B cell (primary cell): ENCODE results near the gene SMTNL1. TPM values are rescaled to one million over a fixed set of nuclear protein-coding genes. Genes with fewer than 3 reads are reported as not detected.

ENCODE experiments used
- ATAC-seq: fragments of 200-7000 bp; cut with Tn5 transposase; one replicate; pipeline ENCODE4 v1.10.0; 2021; ENCODE audit warnings: low read depth, mild to moderate bottlenecking, moderate number of reproducible peaks, moderate library complexity
- CTCF ChIA-PET: fragments of 350-600 bp; sonication (Branson Sonifier 250); formaldehyde crosslinking; loops from one replicate; lab custom pipeline; 2021; ENCODE audit warnings: antibody characterized with exemption, inconsistent platforms; lab: Charles Lee
- POLR2A ChIA-PET: fragments of 350-600 bp; sonication (Branson Sonifier 250); formaldehyde crosslinking; loops from one replicate; lab custom pipeline; 2021; ENCODE audit warnings: antibody characterized with exemption; lab: Charles Lee
- DNase-seq: peaks from one replicate; pipeline ENCODE4 v3.0.0; 2013
- H2AFZ ChIP-seq: 2 replicates; pipeline ENCODE4 v1.6.1; 2012; ENCODE audit warnings: mild to moderate bottlenecking, low read depth, low read length; ENCODE audit not compliant: insufficient read depth, poor library complexity, severe bottlenecking
- H3K27ac ChIP-seq, 2 donors: 1 replicate in 1 of 2; 2 replicates in 1 of 2; pipeline ENCODE4 v1.5.1; 2012 to 2013; ENCODE audit warnings: low read length in 2 of 2, mild to moderate bottlenecking in 2 of 2, moderate library complexity in 1 of 2
- H3K27me3 ChIP-seq, 4 experiments: fragments of 200-600 bp in 1 of 4; sonication (generic) in 1 of 4; replicated peaks in 1 of 4; 1 replicate in 2 of 4; 2 replicates in 2 of 4; pipeline versions ENCODE4 v1.6.1 to v1.7.0; 2013 to 2016; ENCODE audit warnings: low read length in 3 of 4, mild to moderate bottlenecking in 2 of 4, mixed read lengths in 1 of 4, moderate library complexity in 1 of 4; ENCODE audit not compliant: insufficient read depth in 4 of 4, control insufficient read depth in 3 of 4; ENCODE audit errors: control extremely low read depth in 1 of 4
- H3K36me3 ChIP-seq, 2 experiments: replicated peaks in 1 of 2; 1 replicate in 1 of 2; 2 replicates in 1 of 2; pipeline versions ENCODE4 v1.6.1 to v1.7.1; 2013; ENCODE audit warnings: low read length in 1 of 2; ENCODE audit not compliant: insufficient read depth in 2 of 2, control insufficient read depth in 1 of 2; ENCODE audit errors: control extremely low read depth in 1 of 2, extremely low read depth in 1 of 2
- H3K4me1 ChIP-seq, 2 donors: fragments of 200-600 bp in 1 of 2; sonication (generic) in 1 of 2; 1 replicate in 1 of 2; 2 replicates in 1 of 2; pipeline versions ENCODE4 v1.5.1 to v1.6.1; 2013 to 2017; ENCODE audit warnings: low read length in 2 of 2; ENCODE audit not compliant: control insufficient read depth in 2 of 2, insufficient read depth in 2 of 2
- H3K4me2 ChIP-seq: replicated peaks from 2 replicates; pipeline ENCODE3; 2012; ENCODE audit warnings: mild to moderate bottlenecking, low read depth, low read length; ENCODE audit not compliant: poor library complexity, severe bottlenecking
- H3K4me3 ChIP-seq, 5 experiments: fragments of 200-600 bp in 1 of 5; sonication (generic) in 1 of 5; 1 replicate in 3 of 5; 2 replicates in 2 of 5; pipeline versions ENCODE4 v1.5.1 to v1.7.0; 2011 to 2016; ENCODE audit warnings: low read length in 4 of 5, mild to moderate bottlenecking in 4 of 5, low read depth in 2 of 5, control low read depth in 1 of 5, moderate library complexity in 1 of 5; ENCODE audit not compliant: insufficient read depth in 1 of 5; ENCODE audit errors: control extremely low read depth in 1 of 5, extremely low read depth in 1 of 5
- H3K79me2 ChIP-seq: fragments of 200-600 bp; sonication (generic); one replicate; pipeline ENCODE4 v1.6.0; 2016; ENCODE audit warnings: low read length; ENCODE audit not compliant: control insufficient read depth, insufficient read depth
- H3K9ac ChIP-seq: fragments of 200-600 bp; sonication (generic); 2 replicates; pipeline ENCODE4 v1.6.1; 2017; ENCODE audit warnings: mild to moderate bottlenecking, low read length, moderate library complexity
- H3K9me3 ChIP-seq, 3 donors: one replicate each; pipeline versions ENCODE4 v1.6.1 to v1.7.1; 2013; ENCODE audit warnings: low read length in 2 of 3; ENCODE audit not compliant: control insufficient read depth in 2 of 3, insufficient read depth in 1 of 3; ENCODE audit errors: control extremely low read depth in 1 of 3
- H4K20me1 ChIP-seq: 2 replicates; pipeline ENCODE4 v1.6.0; 2012; ENCODE audit warnings: mild to moderate bottlenecking, low read length; ENCODE audit not compliant: insufficient read depth, control insufficient read depth, poor library complexity, severe bottlenecking
- H3K27ac Mint-ChIP-seq: one replicate; pipeline ENCODE4 v1.8.0; 2021; ENCODE audit warnings: mixed read lengths
- H3K27me3 Mint-ChIP-seq: one replicate; pipeline ENCODE4 v1.8.0; 2021; ENCODE audit warnings: mixed read lengths
- H3K4me1 Mint-ChIP-seq: one replicate; pipeline ENCODE4 v1.8.0; 2021; ENCODE audit warnings: mixed read lengths
- H3K4me3 Mint-ChIP-seq: one replicate; pipeline ENCODE4 v1.8.0; 2021; ENCODE audit warnings: mixed read lengths
- H3K9me3 Mint-ChIP-seq: one replicate; pipeline ENCODE4 v1.8.0; 2022; ENCODE audit warnings: mixed read lengths; ENCODE audit not compliant: insufficient read depth
- CTCF ChIP-seq: fragments of 200-600 bp; IDR thresholded peaks from one replicate; pipeline ENCODE4 v1.8.0; 2022; ENCODE audit warnings: antibody characterized with exemption, mild to moderate bottlenecking
- EZH2 ChIP-seq: IDR thresholded peaks from 2 replicates; pipeline ENCODE4 v1.6.1; 2012; ENCODE audit warnings: borderline replicate concordance, low read depth, mild to moderate bottlenecking, moderate library complexity, low read length; ENCODE audit not compliant: insufficient read depth, poor library complexity, severe bottlenecking
- WGBS: methylation state at CpG from one replicate; pipeline ENCODE4 v1.1.5; 2013; ENCODE audit warnings: missing lambda C conversion rate; ENCODE audit not compliant: insufficient coverage; 5-methylcytosine and 5-hydroxymethylcytosine counted together
- intact Hi-C: fragments of 100-400 bp; cut with micrococcal nuclease; formaldehyde crosslinking; loops from one replicate; pipeline ENCODE4 v1.10.0; 2022
- polyA plus RNA-seq: library from polyadenylated mRNA; depleted of rRNA; stranded (reverse); fragments of >200 nt; gene quantifications from 2 replicates; pipeline ENCODE4 v1.2.3, GENCODE V29; 2012
- total RNA-seq, 2 donors: library from RNA; stranded (reverse); fragments of 120-200 nt in 1 of 2; gene quantifications; 1 replicate in 1 of 2; 2 replicates in 1 of 2; pipeline versions ENCODE4 v1.2.3 to v1.2.4, GENCODE V29; 2013 to 2022

SMTNL1 gene
- total and polyA plus RNA-seq, 2 donors (not counting 1 experiment from before 2014, with no cell fraction given) = not detected

GRCh38 chr11:57491371-57492061, 45.9 kb upstream of the SMTNL1 start:
- ATAC-seq (no peak), DNase-seq (peak; percentile 37)
- Mint-ChIP-seq H3K4me3 (no peak overlapping the region), H3K27ac (no peak overlapping the region), H3K27me3 (no peaks in the 10 kb centered on the region), H3K9me3 (no peaks in the 10 kb centered on the region), H3K4me1 (peaks cover 2% of the 10 kb centered on the region)
- Histone ChIP-seq H3K4me3 (no peak overlapping the region), H3K27ac (no peak overlapping the region), H3K4me2 (no peak overlapping the region), H3K9me3 (no peaks in the 10 kb centered on the region), H4K20me1 (no peaks in the 10 kb centered on the region), H3K36me3 (no peaks in the 10 kb centered on the region), H3K4me1 (no peaks in the 10 kb centered on the region), H3K27me3 (no peaks in the 10 kb centered on the region), H2AFZ (no peak overlapping the region), H3K79me2 (no peaks in the 10 kb centered on the region), H3K9ac (no peak overlapping the region)
- ChIA-PET CTCF (interaction anchor here (0.6 to 12.1 kb wide), 11 partner anchors 9 to 309 kb away, joined by 3 to 355 read pairs (median 24); partner anchors contain the start of gene TIMM10), POLR2A (no interaction called here)
- 94% methylated on average over 9 of the region's 11 CpGs for WGBS
- TF ChIP-seq EZH2 = no peak
- TF ChIP-seq CTCF = peak; percentile 32
- intact Hi-C loops = loop anchor here (5.0 kb wide), 1 partner anchor 34 kb away; no protein-coding TSS in a partner anchor
